Skeletal muscle tissue (tissue), 4 donors: Measurements from ENCODE around the gene DDX17. TPM values are rescaled to one million over a fixed set of nuclear protein-coding genes. Genes with fewer than 3 reads are reported as not detected.
A peak's percentile ranks its signal among the peaks of the same experiment; 100 is the strongest.

Experiments
- H3K27ac ChIP-seq: one replicate; pipeline ENCODE4 v1.7.0; 2013; ENCODE audit warnings: mild to moderate bottlenecking, low read depth, low read length, inconsistent platforms
- H3K27me3 ChIP-seq, 3 donors: one replicate each; pipeline ENCODE4 v1.7.0; 2013; ENCODE audit warnings: low read length in 3 of 3; ENCODE audit not compliant: control insufficient read depth in 3 of 3, insufficient read depth in 3 of 3
- H3K36me3 ChIP-seq, 3 donors: one replicate each; pipeline ENCODE4 v1.7.0; 2013; ENCODE audit warnings: low read length in 3 of 3; ENCODE audit not compliant: control insufficient read depth in 3 of 3, insufficient read depth in 3 of 3
- H3K4me1 ChIP-seq, 3 donors: one replicate each; pipeline ENCODE4 v1.7.0; 2013; ENCODE audit warnings: low read length in 3 of 3, mild to moderate bottlenecking in 3 of 3; ENCODE audit not compliant: control insufficient read depth in 3 of 3, insufficient read depth in 3 of 3
- H3K4me3 ChIP-seq, 3 donors: one replicate each; pipeline ENCODE4 v1.7.0; 2013; ENCODE audit warnings: low read length in 3 of 3
- H3K9ac ChIP-seq, 3 donors: one replicate each; pipeline ENCODE4 v1.7.0; 2013; ENCODE audit warnings: low read length in 3 of 3, mild to moderate bottlenecking in 3 of 3, moderate library complexity in 2 of 3, low read depth in 1 of 3
- H3K9me3 ChIP-seq, 3 donors: one replicate each; pipeline ENCODE4 v1.7.0; 2013; ENCODE audit warnings: low read length in 3 of 3; ENCODE audit not compliant: control insufficient read depth in 3 of 3
- total RNA-seq: library from RNA; depleted of rRNA; stranded (reverse); fragments of >200 nt; gene quantifications from one replicate; pipeline ENCODE4 v1.2.3, GENCODE V29; 2014
- donor health status: Osteomylitis.

Gene DDX17
- total RNA-seq: 358 TPM

- Histone ChIP-seq H3K9ac (peak within 1 kb of the TSS; percentile 99 to 100 (median 100)), H3K4me3 (peak within 1 kb of the TSS; percentile 94 to 97 (median 95)), H3K27me3 (no peaks in the 10 kb centered on the region), H3K9me3 (no peaks in the 10 kb centered on the region), H3K36me3 (peaks cover 4 to 11% (median 8%) of the 10 kb centered on the region in 3 donors), H3K4me1 (peaks cover 21 to 41% (median 29%) of the 10 kb centered on the region in 3 donors), H3K27ac (peak within 1 kb of the TSS; percentile 100)
Observed at GRCh38 chr22:38506118-38506962, at the start of gene DDX17. Gene DDX17, minus strand, starts transcription at chr22:38506311.

GRCh38 chr22:38554281-38554680, 48.2 kb upstream of the DDX17 start:
- Histone ChIP-seq H3K9me3 (no peaks in the 10 kb centered on the region), H3K27me3 (no peaks in the 10 kb centered on the region), H3K4me1 (no peaks in the 10 kb centered on the region), H3K9ac (no peak overlapping the region), H3K4me3 (no peak overlapping the region), H3K36me3 (no peaks in the 10 kb centered on the region), H3K27ac (no peak overlapping the region)

- Histone ChIP-seq H3K27me3 (no peaks in the 10 kb centered on the region), H3K9ac (no peak overlapping the region), H3K4me3 (no peak overlapping the region), H3K4me1 (no peaks in the 10 kb centered on the region), H3K27ac (no peak overlapping the region), H3K36me3 (no peaks in the 10 kb centered on the region), H3K9me3 (no peaks in the 10 kb centered on the region)
Observed at GRCh38 chr22:38549101-38549894, 43.2 kb upstream of the DDX17 start.

GRCh38 chr22:38540701-38541100, 34.6 kb upstream of the DDX17 start:
- H3K27me3 ChIP-seq: no peaks in the 10 kb centered on the region
- H3K4me3 ChIP-seq: no peak overlapping the region
- H3K27ac ChIP-seq: no peak overlapping the region
- no peaks in the 10 kb centered on the region for H3K4me1 ChIP-seq
- no peaks in the 10 kb centered on the region for H3K9me3 ChIP-seq
- no peak overlapping the region for H3K9ac ChIP-seq
- H3K36me3 ChIP-seq: no peaks in the 10 kb centered on the region

- H3K9ac ChIP-seq: no peak overlapping the region
- H3K27me3 ChIP-seq: no peaks in the 10 kb centered on the region
- no peaks in the 10 kb centered on the region for H3K9me3 ChIP-seq
Observed at GRCh38 chr22:38531251-38531938, 25.3 kb upstream of the DDX17 start.

GRCh38 chr22:38524429-38524828, 18.3 kb upstream of the DDX17 start:
- no peaks in the 10 kb centered on the region for H3K27me3 ChIP-seq
- no peak overlapping the region for H3K4me3 ChIP-seq
- H3K36me3 ChIP-seq: no peaks in the 10 kb centered on the region
- no peak overlapping the region for H3K27ac ChIP-seq
- no peak overlapping the region for H3K9ac ChIP-seq
- H3K4me1 ChIP-seq: no peaks in the 10 kb centered on the region
- H3K9me3 ChIP-seq: no peaks in the 10 kb centered on the region

More at GRCh38 chr22:38531251-38531938, 25.3 kb upstream of the DDX17 start:
- Histone ChIP-seq H3K36me3 (no peaks in the 10 kb centered on the region), H3K4me3 (no peak overlapping the region), H3K27ac (no peak overlapping the region), H3K4me1 (no peaks in the 10 kb centered on the region)

GRCh38 chr22:38523479-38523878, 17.4 kb upstream of the DDX17 start:
- no peaks in the 10 kb centered on the region for H3K36me3 ChIP-seq
- H3K27ac ChIP-seq: no peak overlapping the region
- no peak overlapping the region for H3K9ac ChIP-seq
- H3K27me3 ChIP-seq: no peaks in the 10 kb centered on the region
- H3K4me1 ChIP-seq: no peaks in the 10 kb centered on the region
- no peaks in the 10 kb centered on the region for H3K9me3 ChIP-seq
- no peak overlapping the region for H3K4me3 ChIP-seq

GRCh38 chr22:38523029-38523428, 16.9 kb upstream of the DDX17 start:
- Histone ChIP-seq H3K4me3 (no peak overlapping the region), H3K27ac (no peak overlapping the region), H3K4me1 (no peaks in the 10 kb centered on the region), H3K9me3 (no peaks in the 10 kb centered on the region), H3K9ac (no peak overlapping the region), H3K27me3 (no peaks in the 10 kb centered on the region), H3K36me3 (no peaks in the 10 kb centered on the region)

GRCh38 chr22:38519453-38520250, 13.5 kb upstream of the DDX17 start:
- no peaks in the 10 kb centered on the region for H3K36me3 ChIP-seq
- no peak overlapping the region for H3K4me3 ChIP-seq
- no peaks in the 10 kb centered on the region for H3K4me1 ChIP-seq
- no peaks in the 10 kb centered on the region for H3K9me3 ChIP-seq
- no peak overlapping the region for H3K9ac ChIP-seq
- no peak overlapping the region for H3K27ac ChIP-seq
- no peaks in the 10 kb centered on the region for H3K27me3 ChIP-seq
